HG03378 (cell line): ENCODE data around the gene TRIM37.
"Not testable (repeated sequence)": the region's sequence is repeated elsewhere in the genome, so short reads cannot be mapped to it uniquely, and the experiment has no call there.

Experiments used
- ATAC-seq: cut with Tn5 transposase; IDR thresholded peaks from one replicate; pipeline ENCODE4 v1.9.1; 2021; ENCODE audit warnings: mild to moderate bottlenecking, moderate library complexity; ENCODE audit not compliant: unreplicated experiment

Gene TRIM37

GRCh38 chr17:58956997-58957724 lies 149.5 kb downstream of the TRIM37 start:
- no peak for ATAC-seq

GRCh38 chr17:58954358-58954757 lies 152.3 kb downstream of the TRIM37 start:
- not testable (repeated sequence) for ATAC-seq

GRCh38 chr17:58947824-58948223 lies 158.9 kb downstream of the TRIM37 start:
- no peak for ATAC-seq

GRCh38 chr17:58947411-58947810 lies 159.3 kb downstream of the TRIM37 start:
- no peak for ATAC-seq

- ATAC-seq: no peak
Observed at GRCh38 chr17:58944166-58944565, 162.5 kb downstream of the TRIM37 start.

GRCh38 chr17:58936295-58936694 lies 170.4 kb downstream of the TRIM37 start:
- ATAC-seq: no peak

GRCh38 chr17:58932956-58933355 lies 173.7 kb downstream of the TRIM37 start:
- ATAC-seq: no peak
